ENCODE results near the gene WDR86.

WDR86 gene

DNA sequence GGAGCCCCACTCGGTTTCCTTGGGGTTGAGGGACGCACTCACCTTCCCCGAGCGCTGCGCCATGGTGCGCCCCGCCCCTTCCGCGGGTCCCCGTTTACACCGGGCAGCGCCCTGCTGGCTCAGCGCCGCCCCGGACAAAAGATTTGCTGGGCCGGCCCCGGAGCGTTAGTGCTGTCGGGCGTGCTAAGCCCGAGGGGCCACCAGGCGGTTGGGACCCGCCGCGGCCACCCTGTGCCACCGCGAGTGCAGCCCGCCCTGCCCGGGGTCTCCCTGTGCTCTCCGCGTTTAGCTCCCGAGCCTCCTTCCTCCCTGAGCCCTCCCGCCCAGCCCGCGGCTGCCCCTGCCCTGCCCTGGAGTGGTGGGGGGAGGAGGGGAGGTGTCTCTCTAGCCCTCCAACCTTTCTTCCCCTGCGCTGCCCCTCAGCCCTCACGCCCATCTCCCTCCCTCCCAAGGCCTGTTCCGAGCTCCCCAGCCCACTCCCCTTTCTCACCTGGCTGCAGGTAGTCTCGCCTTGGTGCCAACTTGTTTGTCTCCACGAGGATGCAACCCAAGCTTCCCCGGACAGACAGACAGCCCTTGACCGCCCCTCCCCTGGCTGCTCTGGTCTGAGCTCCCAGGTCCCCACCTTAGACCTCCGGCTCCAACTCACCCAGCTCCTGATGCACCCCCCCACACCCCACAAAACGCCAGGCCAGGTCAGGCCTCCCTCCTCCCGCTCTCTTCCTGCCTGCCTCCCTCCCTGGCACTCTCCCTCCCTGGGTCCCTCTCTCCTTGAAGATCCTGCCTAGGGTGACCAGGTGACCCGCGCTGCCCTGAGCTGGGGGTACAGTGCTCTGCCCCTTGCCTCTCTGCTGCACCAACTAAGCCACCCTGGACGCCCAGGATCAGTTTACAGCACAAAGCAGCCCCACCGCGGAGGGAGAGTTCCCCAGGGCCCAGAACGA, 30.3 kb upstream of the WDR86 start, which contains the start of gene CRYGN:
Gene CRYGN, minus strand, starts transcription at position 287 of the 944 bp plus-strand sequence. Its CDS starts 224 bp downstream, at position 63.
- DNase-seq: no peak

- DNase-seq: no peak
Observed at GRCh38 chr7:151438864-151439601, 29.2 kb upstream of the WDR86 start.

DNA sequence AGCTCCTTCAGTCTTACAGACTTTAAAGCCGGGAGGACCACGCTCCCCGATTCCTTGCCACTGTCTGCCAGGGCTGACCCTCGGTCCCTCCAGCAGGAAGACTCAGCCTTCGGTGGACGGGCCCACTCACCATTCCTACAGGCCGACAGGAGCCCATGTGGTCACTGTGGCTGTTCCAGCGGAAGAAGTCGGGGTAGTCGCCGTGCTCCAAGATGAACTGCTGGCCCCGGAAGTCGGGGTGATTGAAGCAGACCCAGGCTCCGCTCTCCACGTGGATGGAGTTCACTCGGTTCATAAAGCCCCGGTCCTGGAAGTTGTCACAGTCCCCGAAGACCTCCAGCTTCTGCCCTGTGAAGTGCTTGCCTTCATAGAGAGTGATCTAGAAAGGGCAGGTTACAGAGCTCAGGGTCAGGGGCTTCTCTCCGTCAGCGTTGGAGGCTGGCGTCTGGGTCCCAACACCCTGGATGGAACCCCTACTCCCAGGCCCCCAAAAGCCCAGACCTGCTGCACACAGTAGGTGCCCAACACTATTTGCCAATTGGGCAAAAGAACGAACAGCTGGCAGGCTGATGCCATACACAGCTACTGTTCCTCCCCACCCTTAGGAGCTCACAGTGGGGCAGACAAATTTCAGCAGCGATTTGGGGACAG, 28.2 kb upstream of the WDR86 start:
- DNase-seq: no peak

- DNase-seq: no peak
Observed at GRCh38 chr7:151437159-151437553, 27.3 kb upstream of the WDR86 start.

DNA sequence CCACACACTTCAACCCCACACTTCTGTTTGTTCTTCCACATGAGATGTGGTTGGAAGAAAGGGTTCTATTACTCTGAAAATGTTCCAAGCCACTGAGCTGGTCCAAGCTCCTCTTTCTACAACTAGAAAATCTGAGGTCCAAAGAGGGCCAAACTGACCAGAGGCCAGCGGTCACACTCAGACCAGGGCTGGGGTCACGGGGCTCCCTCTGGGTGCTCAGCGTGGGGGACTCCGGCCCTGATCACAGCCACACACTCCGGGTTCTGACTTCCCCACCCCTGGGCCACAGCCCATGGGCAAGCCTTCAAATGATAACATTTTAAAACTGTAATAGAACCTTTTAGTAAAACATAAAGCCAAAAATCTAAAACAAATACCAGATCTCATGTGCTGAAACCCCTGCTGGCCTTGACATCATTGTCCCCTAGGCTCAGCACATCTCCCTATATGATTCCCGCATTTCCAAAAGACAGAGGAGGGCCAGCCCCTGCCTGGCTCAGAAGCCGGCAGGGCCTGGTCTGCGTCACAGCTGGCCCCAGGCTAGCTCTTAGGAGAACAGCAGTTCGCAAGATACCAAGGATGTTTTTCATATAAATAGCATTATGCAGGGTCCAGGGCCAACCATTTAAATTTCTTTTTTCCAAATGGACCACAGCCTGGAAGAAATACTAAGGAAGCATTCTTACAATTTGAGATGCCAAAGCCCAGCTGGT, 26.8 kb upstream of the WDR86 start:
- DNase-seq: no peak

DNA sequence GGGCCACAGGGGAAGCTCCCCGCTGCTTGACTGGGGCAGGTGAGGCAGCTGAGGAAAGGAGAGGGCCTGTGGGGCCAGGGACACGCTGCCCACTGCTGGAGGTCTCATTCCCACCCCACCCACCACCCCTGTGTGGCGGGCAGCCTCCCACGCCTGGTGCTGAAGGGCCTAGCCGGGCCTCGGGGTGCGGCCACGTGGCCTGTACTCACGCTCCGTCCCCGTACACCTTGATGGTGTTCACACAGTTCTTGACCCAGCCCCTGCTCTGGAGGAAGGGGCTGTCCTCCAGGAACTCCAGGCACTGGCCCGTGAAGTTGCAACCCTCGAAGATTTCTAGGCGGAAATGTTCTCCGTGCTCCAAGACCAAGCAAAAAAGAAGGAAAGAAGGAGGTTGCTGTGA, 26.1 kb upstream of the WDR86 start:
- DNase-seq: no peak

DNA sequence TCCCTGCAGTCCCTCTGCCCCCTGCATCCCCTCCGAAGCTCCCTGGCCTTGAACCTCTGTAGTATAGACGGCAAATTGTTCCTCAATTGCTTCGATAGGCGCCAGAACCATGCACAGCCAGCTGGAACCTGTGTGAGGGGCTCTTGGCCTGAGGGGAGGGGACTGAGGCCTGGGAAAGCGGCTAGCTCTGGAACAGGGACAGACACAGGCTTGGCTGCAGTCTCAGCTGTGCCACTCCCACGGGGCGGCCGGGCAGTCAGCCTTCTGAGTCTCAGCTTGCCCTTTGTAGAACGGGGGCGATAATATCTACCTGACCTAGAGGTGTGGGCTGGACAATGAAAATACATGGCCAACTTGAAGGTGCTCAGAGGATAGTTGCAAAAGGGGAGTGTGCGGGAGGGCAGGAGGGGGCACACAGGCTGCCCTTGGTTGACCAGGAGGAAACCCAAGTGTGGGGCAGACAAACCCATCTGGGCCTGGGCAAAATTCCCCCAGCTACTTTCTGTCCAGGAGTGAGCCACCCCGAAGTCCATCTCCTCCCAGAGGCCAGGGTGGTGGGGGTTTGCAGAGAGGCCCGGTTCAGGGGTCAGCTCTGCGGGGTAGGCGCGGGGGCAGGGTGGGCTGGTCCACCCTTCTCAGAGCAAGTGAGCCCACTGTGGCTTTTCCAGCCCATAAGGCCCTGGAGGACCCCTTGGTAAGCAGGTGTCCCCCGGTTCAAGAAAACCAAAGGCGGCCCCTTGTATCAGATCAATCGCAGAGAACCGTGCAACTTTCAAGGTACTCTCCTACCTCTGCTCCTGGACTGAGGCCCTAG, 25.5 kb upstream of the WDR86 start:
- DNase-seq: no peak

DNA sequence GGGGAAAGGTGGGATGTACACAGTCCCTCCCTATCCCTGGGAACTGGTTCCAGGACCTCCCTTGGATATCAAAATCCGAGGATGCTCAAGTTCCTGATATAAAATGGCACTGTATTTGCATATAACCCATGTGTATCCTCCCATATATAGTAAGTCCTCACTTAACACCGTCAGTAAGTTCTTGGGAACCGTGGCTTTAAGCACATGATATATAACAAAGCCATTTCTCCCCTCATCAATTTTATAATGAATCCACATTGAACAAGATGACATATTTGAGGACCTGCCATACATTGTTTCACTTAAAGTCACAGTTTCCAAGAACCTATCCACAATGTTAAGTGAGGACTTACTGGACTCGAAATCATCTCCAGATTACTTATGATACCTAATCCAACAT, 24.7 kb upstream of the WDR86 start:
- no peak for DNase-seq

DNA sequence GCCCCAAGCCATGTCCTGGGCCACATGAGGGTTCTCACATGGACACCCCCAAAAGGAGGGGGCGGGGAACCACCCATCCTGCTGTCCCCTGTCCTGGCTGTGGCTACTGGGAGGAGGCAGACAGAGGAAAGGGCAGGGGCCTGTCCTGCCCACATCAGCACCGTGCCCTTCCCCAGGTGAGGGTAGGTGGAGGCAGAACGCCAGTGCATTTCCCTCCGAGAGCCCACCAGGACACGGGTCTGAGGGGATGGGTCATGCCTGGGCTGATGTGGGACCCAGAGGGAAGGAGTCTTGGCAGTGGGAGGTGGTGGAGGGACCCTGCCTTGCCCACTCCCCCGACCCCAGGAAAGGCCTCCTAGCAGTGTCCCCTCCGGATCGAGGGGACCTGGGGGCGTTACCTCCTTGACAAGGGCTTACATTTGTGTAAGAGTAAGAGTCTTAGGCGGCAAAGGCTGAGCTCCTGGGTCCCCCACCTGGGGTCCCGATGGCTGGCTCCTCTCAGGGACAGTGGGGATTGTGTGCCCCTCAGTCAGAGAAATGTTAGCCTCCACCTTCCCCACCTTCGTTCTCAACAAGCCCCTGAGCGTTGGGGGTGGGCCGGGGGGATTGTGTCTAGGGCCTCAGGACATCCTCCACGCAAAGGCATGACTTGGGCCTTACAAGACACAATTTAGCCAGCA, 24.0 kb upstream of the WDR86 start:
- no peak for DNase-seq

DNA sequence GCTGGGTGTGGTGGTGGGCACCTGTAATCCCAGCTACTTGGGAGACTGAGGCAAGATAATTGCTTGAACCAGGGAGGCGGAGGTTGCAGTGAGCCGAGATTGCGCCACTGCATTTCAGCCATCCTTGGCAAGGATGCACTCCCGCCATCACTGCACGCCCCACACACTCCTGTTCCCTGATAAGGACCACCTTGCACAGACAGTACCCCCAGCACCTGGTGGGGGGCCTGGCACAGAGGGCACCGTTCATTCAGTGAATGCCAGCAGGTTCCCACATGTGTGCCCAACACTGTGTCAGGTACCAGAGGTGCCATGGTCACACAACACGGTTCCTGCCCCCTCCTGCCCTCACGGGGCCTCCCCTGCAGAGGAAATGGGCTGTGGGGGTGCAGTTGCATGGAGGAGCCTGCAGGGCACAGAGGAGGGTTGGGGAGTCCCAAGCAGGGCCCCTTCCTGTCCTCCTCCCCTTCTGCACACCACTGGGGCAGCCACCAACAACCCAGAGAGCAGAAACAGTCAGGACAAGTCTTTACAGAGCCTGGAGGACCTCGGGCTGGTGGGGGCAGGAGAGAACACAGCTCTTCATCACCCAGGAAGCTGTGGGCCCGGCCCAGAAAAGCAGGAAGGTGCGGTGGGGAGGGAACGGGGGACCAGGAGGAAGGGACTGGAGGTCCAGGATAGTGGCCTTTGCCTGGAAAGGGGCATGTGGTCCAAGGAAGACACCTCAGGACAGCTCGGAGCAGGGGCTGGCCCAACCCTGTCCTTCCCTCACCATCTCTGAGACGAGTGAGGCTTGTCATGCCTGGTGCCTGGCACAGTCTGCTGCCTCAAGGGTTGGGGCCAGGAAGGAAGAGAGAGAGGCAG, 23.1 kb upstream of the WDR86 start:
- no peak for DNase-seq

- no peak for DNase-seq
Observed at GRCh38 chr7:151431768-151432311, 22.0 kb upstream of the WDR86 start.

DNA sequence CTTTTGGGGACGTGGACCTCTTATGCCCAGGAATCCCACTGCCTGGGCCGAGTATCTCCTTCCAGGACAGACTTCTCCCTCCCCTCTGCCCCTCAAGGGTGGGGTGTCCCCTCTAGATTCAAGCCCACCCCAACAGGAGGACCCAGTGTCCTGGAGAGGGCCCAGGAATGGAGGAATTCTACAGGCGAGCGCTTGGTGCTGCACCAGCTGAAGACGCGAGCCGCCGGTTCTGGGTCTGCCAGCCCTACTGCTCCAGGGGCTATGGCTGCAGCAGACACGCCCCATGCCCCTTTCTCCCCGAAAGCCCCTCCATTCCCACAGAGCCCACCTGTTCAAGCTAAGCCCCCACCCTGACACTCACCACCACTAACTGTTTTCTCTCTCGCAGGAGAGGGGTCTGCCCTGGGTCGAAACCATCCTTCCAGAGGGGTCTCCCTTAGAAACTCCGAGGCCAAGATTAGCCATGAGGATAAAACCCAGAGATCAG, 21.5 kb upstream of the WDR86 start:
- DNase-seq: no peak

DNA sequence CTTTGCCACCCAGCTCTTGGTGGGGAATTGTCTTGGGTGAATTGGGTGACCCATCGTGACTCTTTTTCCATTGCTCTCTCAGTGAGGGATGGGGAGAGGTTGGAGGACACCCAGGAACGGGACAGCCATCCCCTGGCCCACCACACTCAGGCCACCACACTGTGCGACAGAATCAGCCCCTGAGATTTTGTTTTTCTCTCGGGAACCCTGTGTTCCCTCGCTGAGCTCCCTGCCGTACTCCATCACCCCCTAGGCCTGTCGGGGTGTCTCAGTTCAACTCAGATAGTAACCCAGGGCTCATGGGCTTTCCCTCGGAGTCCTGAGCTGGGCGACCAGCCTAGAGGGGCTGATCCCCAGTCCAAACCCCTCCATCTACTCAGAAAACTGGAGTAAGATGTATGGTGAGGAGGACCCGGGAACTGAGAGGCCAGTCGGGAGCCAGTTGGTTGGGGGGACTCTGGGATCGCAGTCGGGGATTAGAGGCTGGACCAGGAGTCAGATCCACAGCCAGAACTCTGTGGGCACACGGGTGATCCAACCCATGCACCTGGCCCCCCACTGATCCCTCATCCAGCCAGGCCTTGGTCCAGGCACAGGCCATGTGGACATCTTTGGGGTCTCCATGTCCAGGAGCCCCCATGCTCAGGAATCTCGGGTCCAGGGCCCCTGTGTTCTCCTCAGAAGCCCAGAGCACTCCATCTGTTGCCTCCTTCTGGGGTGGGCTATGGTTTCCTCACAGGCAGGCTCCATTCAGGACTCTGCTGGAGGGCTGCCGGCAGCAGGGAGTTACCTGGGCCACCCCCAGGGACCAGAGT, 20.8 kb upstream of the WDR86 start:
- no peak for DNase-seq

DNA sequence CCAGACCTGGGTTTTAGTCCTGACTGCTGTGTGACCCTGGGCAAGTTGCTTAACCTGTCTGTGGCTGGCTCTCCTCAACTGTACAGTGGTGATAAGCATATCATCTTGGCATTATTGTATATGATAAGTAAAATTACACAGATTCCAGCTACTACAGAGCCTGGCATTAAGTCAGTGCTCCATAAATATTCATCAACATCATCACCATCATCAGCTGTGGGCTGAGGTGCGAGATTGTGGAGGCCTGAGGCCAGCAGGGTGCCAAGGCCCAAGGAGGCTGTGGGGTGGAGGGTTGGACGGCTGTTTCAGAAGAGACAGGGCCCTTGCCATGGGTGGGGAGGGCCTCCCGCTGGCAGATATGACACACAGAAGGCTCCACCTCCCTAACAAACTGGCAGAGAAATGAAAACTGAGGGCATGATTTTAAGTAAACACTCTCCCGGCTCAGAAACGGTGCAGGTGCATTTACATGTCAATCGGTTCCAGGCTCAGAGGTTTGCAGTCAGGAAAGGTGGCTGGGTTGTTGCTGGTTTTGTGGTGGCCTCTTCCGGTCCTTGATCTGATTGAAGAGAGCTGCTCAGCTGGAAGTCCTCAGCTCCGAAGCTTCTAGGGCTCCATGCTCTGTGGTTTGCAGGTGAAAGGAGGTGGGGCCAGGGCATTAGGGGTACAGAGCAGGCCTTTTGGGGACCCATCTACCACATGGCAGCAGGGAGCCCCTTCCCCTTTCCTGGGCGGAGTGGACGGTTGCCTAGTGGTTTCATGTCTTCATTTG, 19.9 kb upstream of the WDR86 start:
- DNase-seq: no peak

DNA sequence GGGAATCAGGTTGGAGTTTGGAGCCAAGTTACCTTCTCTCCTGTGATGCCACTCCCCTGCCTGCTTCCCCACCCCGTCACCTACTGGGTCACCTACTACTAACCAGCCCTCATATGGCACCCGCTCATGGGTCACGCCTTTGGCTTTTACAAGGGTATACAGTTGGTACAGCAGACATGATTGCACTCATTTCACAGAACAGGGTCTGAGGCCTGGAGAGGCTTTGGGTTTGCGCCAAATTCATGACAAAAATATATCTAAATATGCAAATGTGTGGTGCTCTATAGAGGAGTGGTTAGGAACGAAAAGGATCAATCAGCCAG, 19.4 kb upstream of the WDR86 start:
- no peak for DNase-seq

- DNase-seq: peak; percentile 66
Observed at GRCh38 chr7:151428378-151429236, 18.8 kb upstream of the WDR86 start.

Data from fibroblast of skin of abdomen (primary cell).